ENCODE results near the gene RPP25.

DNA sequence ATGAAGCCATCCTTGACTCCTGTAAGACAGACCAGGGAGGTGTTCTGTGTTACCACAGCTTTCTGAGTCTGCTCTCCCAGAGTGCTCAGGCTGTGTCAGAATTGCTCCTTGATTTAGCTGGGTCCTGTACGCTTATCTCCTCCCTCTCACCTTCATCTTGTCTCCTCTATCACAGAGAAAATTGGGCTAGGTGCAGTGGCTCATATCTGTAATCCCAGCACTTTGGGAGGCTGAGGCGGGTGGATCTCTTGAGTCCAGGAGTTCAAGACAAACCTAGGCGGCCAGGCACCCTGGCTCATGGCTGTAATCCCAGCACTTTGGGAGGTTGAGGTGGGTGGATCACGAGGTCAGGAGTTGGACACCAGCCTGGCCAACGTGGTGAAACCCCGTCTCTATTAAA is 44.7 kb upstream of the RPP25 start:
- TF ChIP-seq CTCF (IDR thresholded peaks at IDR 0.05) (no peak), POLR2A (IDR thresholded peaks at IDR 0.05; ENCODE audit: low read length) (no peak), KDM1A (IDR thresholded peaks at IDR 0.05; ENCODE audit: low read depth) (no peak), PHF8 (IDR thresholded peaks at IDR 0.05; ENCODE audit: borderline replicate concordance, low read depth) (no peak), RCOR1 (IDR thresholded peaks at IDR 0.05; ENCODE audit: low read depth, low read length) (no peak), BHLHE40 (IDR thresholded peaks at IDR 0.05; ENCODE audit: low read depth, low read length) (no peak)
- TF ChIP-seq, protein P1, sequence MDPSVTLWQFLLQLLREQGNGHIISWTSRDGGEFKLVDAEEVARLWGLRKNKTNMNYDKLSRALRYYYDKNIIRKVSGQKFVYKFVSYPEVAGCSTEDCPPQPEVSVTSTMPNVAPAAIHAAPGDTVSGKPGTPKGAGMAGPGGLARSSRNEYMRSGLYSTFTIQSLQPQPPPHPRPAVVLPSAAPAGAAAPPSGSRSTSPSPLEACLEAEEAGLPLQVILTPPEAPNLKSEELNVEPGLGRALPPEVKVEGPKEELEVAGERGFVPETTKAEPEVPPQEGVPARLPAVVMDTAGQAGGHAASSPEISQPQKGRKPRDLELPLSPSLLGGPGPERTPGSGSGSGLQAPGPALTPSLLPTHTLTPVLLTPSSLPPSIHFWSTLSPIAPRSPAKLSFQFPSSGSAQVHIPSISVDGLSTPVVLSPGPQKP (IDR thresholded peaks at IDR 0.05; ENCODE audit: low read depth, low read length), result no peak
